PC-9 (cell line): ENCODE results near the gene ZNF468. TPM values are rescaled to one million over a fixed set of nuclear protein-coding genes. Genes with fewer than 3 reads are reported as not detected.
A peak's percentile ranks its signal among the peaks of the same experiment; 100 is the strongest.

ENCODE experiments used
- BruUV-seq: library from RNA; stranded (reverse); fragments of 400-500 nt; replicated peaks from 2 replicates; lab custom pipeline; 2021; lab: Mats Ljungman, UMichigan
- CTCF ChIA-PET: fragments of 300-600 bp; sonication (Branson Sonifier 250); formaldehyde crosslinking; loops from one replicate; lab custom pipeline; 2022; ENCODE audit warnings: antibody characterized with exemption; lab: Charles Lee
- POLR2A ChIA-PET: fragments of 300-600 bp; sonication (Branson Sonifier 250); formaldehyde crosslinking; loops from one replicate; lab custom pipeline; 2022; ENCODE audit warnings: antibody characterized with exemption; ENCODE audit not compliant: unreplicated experiment; lab: Charles Lee
- DNase-seq, 2 experiments: peaks; one replicate each; pipeline versions ENCODE4 v3.0.0 to v3.0.0-alpha.2; 2015 to 2022; ENCODE audit warnings: mixed read lengths in 1 of 2
- H2AFZ ChIP-seq: fragments of 200-600 bp; sonication (generic); 2 replicates; pipeline ENCODE4 v1.8.1; 2017; ENCODE audit warnings: antibody characterized with exemption
- H3F3A ChIP-seq: fragments of 200-600 bp; sonication (generic); 2 replicates; pipeline ENCODE4 v1.8.1; 2017; ENCODE audit warnings: antibody characterized with exemption, mild to moderate bottlenecking, low read depth; ENCODE audit not compliant: insufficient read depth
- H3K27ac ChIP-seq: fragments of 200-600 bp; sonication (generic); 2 replicates; pipeline ENCODE4 v1.6.1; 2016; ENCODE audit warnings: mixed run types
- H3K27me3 ChIP-seq: fragments of 200-600 bp; sonication (generic); 2 replicates; pipeline ENCODE4 v1.6.1; 2016; ENCODE audit warnings: low read depth, mixed run types; ENCODE audit not compliant: insufficient read depth
- H3K36me3 ChIP-seq: fragments of 200-600 bp; sonication (generic); 2 replicates; pipeline ENCODE4 v1.6.1; 2016; ENCODE audit warnings: low read depth, mixed run types
- H3K4me1 ChIP-seq: fragments of 200-600 bp; sonication (generic); replicated peaks from 2 replicates; pipeline ENCODE4 v1.6.1; 2016; ENCODE audit warnings: mixed run types; ENCODE audit not compliant: insufficient read depth
- H3K4me2 ChIP-seq: fragments of 200-600 bp; sonication (generic); 2 replicates; pipeline ENCODE4 v1.6.1; 2017; ENCODE audit warnings: mixed run types
- H3K4me3 ChIP-seq: fragments of 200-600 bp; sonication (generic); 2 replicates; pipeline ENCODE4 v1.6.1; 2016; ENCODE audit warnings: mixed run types
- H3K79me2 ChIP-seq: fragments of 200-600 bp; sonication (generic); 2 replicates; pipeline ENCODE4 v1.6.1; 2017; ENCODE audit warnings: low read depth, mixed run types
- H3K9me2 ChIP-seq: fragments of 200-600 bp; sonication (generic); 2 replicates; pipeline ENCODE4 v1.8.1; 2017; ENCODE audit warnings: mild to moderate bottlenecking; ENCODE audit not compliant: insufficient read depth
- H3K9me3 ChIP-seq: fragments of 200-600 bp; sonication (generic); 2 replicates; pipeline ENCODE4 v1.8.1; 2016; ENCODE audit warnings: low read depth; ENCODE audit not compliant: insufficient read depth
- H4K20me1 ChIP-seq: fragments of 200-600 bp; sonication (generic); 2 replicates; pipeline ENCODE4 v1.8.1; 2017; ENCODE audit not compliant: insufficient read depth
- CTCF ChIP-seq: fragments of 200-600 bp; sonication (generic); conservative IDR thresholded peaks from 2 replicates; pipeline ENCODE4 v1.6.1; 2017; ENCODE audit warnings: mixed run types, antibody characterized with exemption, mild to moderate bottlenecking, moderate library complexity
- EZH2 ChIP-seq: fragments of 200-600 bp; sonication (generic); IDR thresholded peaks from 2 replicates; pipeline ENCODE4 v1.8.0; 2017; ENCODE audit warnings: antibody characterized with exemption, low read depth
- intact Hi-C: fragments of 100-400 bp; cut with micrococcal nuclease; formaldehyde crosslinking; loops from one replicate; pipeline ENCODE4 v1.10.0; 2022; ENCODE audit not compliant: unreplicated experiment
- total RNA-seq: library from RNA; stranded (reverse); gene quantifications from 2 replicates; pipeline ENCODE4 v1.2.3, GENCODE V29; 2021

The ZNF468 gene
- total RNA-seq, 1 experiment from 2014 or later, result 29.0 TPM

DNA sequence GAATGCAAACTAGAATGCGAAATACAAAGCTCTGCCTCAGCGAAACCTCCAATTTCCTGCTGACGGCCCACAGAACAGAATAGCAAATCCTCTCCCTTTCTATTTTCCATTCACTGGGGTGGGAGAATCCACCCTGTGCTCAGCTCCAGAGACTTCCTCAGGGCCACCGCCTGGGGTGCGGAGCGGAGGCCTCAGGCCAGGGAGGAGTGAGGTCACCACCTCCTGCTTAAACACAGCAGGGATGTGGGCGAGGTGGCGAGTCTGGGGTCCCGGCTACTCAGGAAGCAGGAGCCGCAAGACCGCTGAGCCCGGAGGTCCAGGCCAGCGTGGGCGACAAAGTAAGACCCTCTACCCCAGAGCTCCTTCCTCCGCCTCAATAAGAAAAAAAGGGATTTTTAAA is 40.7 kb upstream of the ZNF468 start:
- TF ChIP-seq CTCF (no peak), EZH2 (no peak)
- Histone ChIP-seq H3F3A (peaks cover 16% of the 10 kb centered on the region; the same call in 1 of the 2 replicates), H3K9me2 (no peaks in the 10 kb centered on the region), H3K79me2 (peaks cover 25% of the 10 kb centered on the region), H3K4me3 (peak overlapping the region; percentile 84; the same call in 1 of the 2 replicates), H3K27me3 (no peaks in the 10 kb centered on the region), H3K27ac (no peak overlapping the region), H3K4me2 (peak overlapping the region; percentile 81), H2AFZ (peak overlapping the region; percentile 99), H4K20me1 (no peaks in the 10 kb centered on the region), H3K4me1 (peaks cover 9% of the 10 kb centered on the region; the same call in 1 of the 2 replicates), H3K36me3 (peaks cover 21% of the 10 kb centered on the region), H3K9me3 (peaks cover 21% of the 10 kb centered on the region)
- TSS peak; percentile 58 for BruUV-seq
- intact Hi-C loops, result loop anchor here (5.0 kb wide), 2 partner anchors 41 to 94 kb away; partner anchors contain the start of gene ZNF468
- ChIA-PET POLR2A (interaction anchor here (0.6 kb wide), 1 partner anchor 46 kb away, joined by 3 read pairs; no protein-coding TSS in a partner anchor), CTCF (no interaction called here)
- no peak for DNase-seq

- peak; percentile 86 to 97 for DNase-seq
- peaks cover 20% of the 10 kb centered on the region for H3K9me3 ChIP-seq
- H3K9me2 ChIP-seq, result no peaks in the 10 kb centered on the region
- TSS peak; percentile 56 for BruUV-seq
- intact Hi-C loops, result loop anchor here (1.0 to 5.0 kb wide), 5 partner anchors 25 to 95 kb away; partner anchors contain the start of genes ZNF468 and ZNF888
- H3K36me3 ChIP-seq, result peaks cover 21% of the 10 kb centered on the region
- H3K4me2 ChIP-seq, result peak within 1 kb of the TSS; percentile 81
- H3K4me1 ChIP-seq, result peaks cover 9% of the 10 kb centered on the region; the same call in 1 of the 2 replicates
- peaks cover 16% of the 10 kb centered on the region; the same call in 1 of the 2 replicates for H3F3A ChIP-seq
- peak within 1 kb of the TSS; percentile 99 for H2AFZ ChIP-seq
- CTCF ChIA-PET, result no interaction called here
- H3K79me2 ChIP-seq, result peaks cover 25% of the 10 kb centered on the region
- peak within 1 kb of the TSS; percentile 86 for H3K27ac ChIP-seq
- H4K20me1 ChIP-seq, result no peaks in the 10 kb centered on the region
- POLR2A ChIA-PET, result interaction anchor here (0.6 kb wide), 1 partner anchor 47 kb away, joined by 3 read pairs; no protein-coding TSS in a partner anchor
- H3K4me3 ChIP-seq, result peak within 1 kb of the TSS; percentile 84
- TF ChIP-seq CTCF, result no peak
- TF ChIP-seq EZH2, result no peak
- H3K27me3 ChIP-seq, result no peaks in the 10 kb centered on the region
Measured at GRCh38 chr19:52897138-52897935, 39.9 kb upstream of the ZNF468 start, which contains the start of gene ZNF320. Gene ZNF320 (minus strand): TSS chr19:52897635. CDS start chr19:52890255, 7,380 bp downstream.

DNA sequence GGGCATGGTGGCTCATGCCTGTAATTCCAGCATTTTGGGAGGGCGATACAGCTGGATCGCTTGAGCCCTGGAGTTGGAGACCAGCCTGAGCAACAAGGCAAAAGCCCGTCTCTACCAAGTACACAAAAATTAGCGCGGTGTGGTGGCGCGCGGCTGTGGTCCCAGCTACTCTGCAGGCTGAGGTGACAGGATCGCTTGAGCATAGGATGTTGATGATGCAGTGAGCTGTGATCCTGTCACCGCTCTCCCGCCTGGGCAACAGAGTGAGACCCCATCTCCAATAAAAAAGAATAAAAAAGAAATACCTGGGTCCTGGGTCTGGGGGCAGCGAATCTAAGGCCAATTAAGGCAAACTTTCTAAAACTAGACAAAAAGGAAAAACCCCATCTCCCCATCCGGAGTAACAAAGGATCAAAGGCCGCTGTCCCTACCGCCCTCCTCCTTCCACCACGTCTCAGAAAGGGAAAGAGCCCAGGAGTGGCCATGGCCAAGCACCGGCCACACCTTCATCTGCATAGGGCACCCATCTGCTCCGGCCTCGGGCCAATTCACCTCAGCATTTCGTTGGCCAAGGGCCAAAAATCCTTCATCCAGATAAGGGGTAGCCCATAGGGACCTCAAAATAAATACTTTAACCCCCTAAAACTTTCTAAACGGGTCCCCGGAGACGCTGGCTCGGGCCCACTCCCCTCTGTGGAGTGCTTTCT is 39.2 kb upstream of the ZNF468 start:
- BruUV-seq, result no TSS peak
- H3K9me3 ChIP-seq, result peaks cover 20% of the 10 kb centered on the region
- CTCF ChIA-PET, result no interaction called here
- peaks cover 9% of the 10 kb centered on the region; the same call in 1 of the 2 replicates for H3K4me1 ChIP-seq
- peaks cover 16% of the 10 kb centered on the region; the same call in 1 of the 2 replicates for H3F3A ChIP-seq
- peaks cover 25% of the 10 kb centered on the region for H3K79me2 ChIP-seq
- H3K36me3 ChIP-seq, result peaks cover 21% of the 10 kb centered on the region
- H2AFZ ChIP-seq, result peak overlapping the region; percentile 99
- H3K9me2 ChIP-seq, result no peaks in the 10 kb centered on the region
- peak; percentile 51 to 55 for DNase-seq
- H4K20me1 ChIP-seq, result no peaks in the 10 kb centered on the region
- no peak for TF ChIP-seq EZH2
- TF ChIP-seq CTCF, result no peak
- H3K27me3 ChIP-seq, result no peaks in the 10 kb centered on the region
- peak overlapping the region; percentile 86 for H3K27ac ChIP-seq
- H3K4me2 ChIP-seq, result peak overlapping the region; percentile 81
- intact Hi-C loops, result loop anchor here (1.0 to 5.0 kb wide), 5 partner anchors 26 to 96 kb away; partner anchors contain the start of genes ZNF468 and ZNF888
- peak overlapping the region; percentile 84 for H3K4me3 ChIP-seq
- POLR2A ChIA-PET, result no interaction called here
